Stromal cell of bone marrow (primary cell): ENCODE results near the gene ZNF35.

Source experiments
- DNase-seq: peaks from one replicate; pipeline ENCODE4 v3.0.0-alpha.2; 2012; ENCODE audit warnings: low read depth

The ZNF35 gene

GRCh38 chr3:44685128-44685800 lies 36.7 kb downstream of the ZNF35 start:
- peak; percentile 70 for DNase-seq

- no peak for DNase-seq
These were observed 39.4 kb downstream of the ZNF35 start for GRCh38 chr3:44687898-44688297.
